ENCODE results near the gene TBXAS1.

The TBXAS1 gene

GRCh38 chr7:139889186-139889871, 60.3 kb downstream of the TBXAS1 start:
- Histone ChIP-seq H4K91ac (ENCODE audit: low read length) (no peak overlapping the region), H2BK5ac (ENCODE audit: low read depth, low read length, poor library complexity, severe bottlenecking) (no peak overlapping the region), H3K23ac (ENCODE audit: low read length in 2 of 2) (peak overlapping the region in 1 of 2 experiments; percentile 15), H3K9ac (ENCODE audit: low read length) (no peak overlapping the region), H3K27ac (ENCODE audit: low read length, poor library complexity, severe bottlenecking) (no peak overlapping the region), H2BK120ac (ENCODE audit: low read depth, low read length) (no peak overlapping the region), H3K4me3 (ENCODE audit: insufficient read depth in 1 of 2, low read depth in 1 of 2, low read length in 2 of 2) (no peak overlapping the region), H3K4ac (ENCODE audit: low read depth in 1 of 2, low read length in 2 of 2) (no peak overlapping the region), H3K27me3 (ENCODE audit: control insufficient read depth in 1 of 2, insufficient read depth in 1 of 2, low read length in 2 of 2) (peaks cover 0 to 6% of the 10 kb centered on the region in 2 experiments), H2AFZ (ENCODE audit: low read depth, low read length) (no peak overlapping the region), H3K9me3 (ENCODE audit: control insufficient read depth, low read length) (no peaks in the 10 kb centered on the region), H4K8ac (ENCODE audit: low read length) (no peak overlapping the region), H3K79me1 (replicated peaks; ENCODE audit: low read length, poor library complexity, severe bottlenecking) (no peaks in the 10 kb centered on the region), H3K18ac (ENCODE audit: low read depth in 1 of 2, low read length in 2 of 2) (no peak overlapping the region), H2BK12ac (ENCODE audit: low read length in 2 of 2) (no peak overlapping the region), H2BK15ac (ENCODE audit: low read depth, poor library complexity, severe bottlenecking) (no peak overlapping the region), H3K36me3 (ENCODE audit: control insufficient read depth in 1 of 2, insufficient read depth in 2 of 2, low read depth in 1 of 2, low read length in 2 of 2) (no peaks in the 10 kb centered on the region), H3K14ac (ENCODE audit: low read length in 2 of 2) (no peak overlapping the region), H3K4me2 (ENCODE audit: low read length, poor library complexity, severe bottlenecking) (no peak overlapping the region), H2AK5ac (ENCODE audit: low read length, severe bottlenecking) (no peak overlapping the region), H3K4me1 (ENCODE audit: control insufficient read depth, insufficient read depth, low read depth, low read length) (peaks cover 11% of the 10 kb centered on the region)
- 91% methylated on average over 5 of the region's 5 CpGs for WGBS
- DNase-seq = no peak

- H2BK12ac ChIP-seq (ENCODE audit: low read length in 2 of 2) = no peak overlapping the region
- H3K27ac ChIP-seq (ENCODE audit: low read length, poor library complexity, severe bottlenecking) = no peak overlapping the region
- H2BK120ac ChIP-seq (ENCODE audit: low read depth, low read length) = no peak overlapping the region
- no peaks in the 10 kb centered on the region for H3K9me3 ChIP-seq (ENCODE audit: control insufficient read depth, low read length)
- H3K4me3 ChIP-seq (ENCODE audit: insufficient read depth in 1 of 2, low read depth in 1 of 2, low read length in 2 of 2) = no peak overlapping the region
- H4K8ac ChIP-seq (ENCODE audit: low read length) = no peak overlapping the region
- no peak overlapping the region for H3K4me2 ChIP-seq (ENCODE audit: low read length, poor library complexity, severe bottlenecking)
- WGBS = 80% methylated on average over 1 of the region's 1 CpG
- H3K4ac ChIP-seq (ENCODE audit: low read depth in 1 of 2, low read length in 2 of 2) = no peak overlapping the region
- no peak overlapping the region for H2BK5ac ChIP-seq (ENCODE audit: low read depth, low read length, poor library complexity, severe bottlenecking)
- H3K4me1 ChIP-seq (ENCODE audit: control insufficient read depth, insufficient read depth, low read depth, low read length) = peaks cover 23% of the 10 kb centered on the region
- H3K79me1 ChIP-seq (replicated peaks; ENCODE audit: low read length, poor library complexity, severe bottlenecking) = no peaks in the 10 kb centered on the region
- H2BK15ac ChIP-seq (ENCODE audit: low read depth, poor library complexity, severe bottlenecking) = no peak overlapping the region
- no peak overlapping the region for H3K14ac ChIP-seq (ENCODE audit: low read length in 2 of 2)
- H3K36me3 ChIP-seq (ENCODE audit: control insufficient read depth in 1 of 2, insufficient read depth in 2 of 2, low read depth in 1 of 2, low read length in 2 of 2) = no peaks in the 10 kb centered on the region
- no peak overlapping the region for H3K9ac ChIP-seq (ENCODE audit: low read length)
- no peak overlapping the region for H4K91ac ChIP-seq (ENCODE audit: low read length)
- H3K27me3 ChIP-seq (ENCODE audit: control insufficient read depth in 1 of 2, insufficient read depth in 1 of 2, low read length in 2 of 2) = peaks cover 0 to 25% of the 10 kb centered on the region in 2 experiments
- H2AK5ac ChIP-seq (ENCODE audit: low read length, severe bottlenecking) = no peak overlapping the region
- no peak overlapping the region for H2AFZ ChIP-seq (ENCODE audit: low read depth, low read length)
- no peak overlapping the region for H3K18ac ChIP-seq (ENCODE audit: low read depth in 1 of 2, low read length in 2 of 2)
- H3K23ac ChIP-seq (ENCODE audit: low read length in 2 of 2) = no peak overlapping the region
- DNase-seq = no peak
Observed at GRCh38 chr7:139893461-139893860, 64.4 kb downstream of the TBXAS1 start.

- no peak overlapping the region for H3K4me2 ChIP-seq (ENCODE audit: low read length, poor library complexity, severe bottlenecking)
- no peak overlapping the region for H4K91ac ChIP-seq (ENCODE audit: low read length)
- peaks cover 0 to 25% of the 10 kb centered on the region in 2 experiments for H3K27me3 ChIP-seq (ENCODE audit: control insufficient read depth in 1 of 2, insufficient read depth in 1 of 2, low read length in 2 of 2)
- no peak overlapping the region for H3K4ac ChIP-seq (ENCODE audit: low read depth in 1 of 2, low read length in 2 of 2)
- H2BK120ac ChIP-seq (ENCODE audit: low read depth, low read length) = no peak overlapping the region
- no peak overlapping the region for H3K27ac ChIP-seq (ENCODE audit: low read length, poor library complexity, severe bottlenecking)
- peak overlapping the region in 1 of 2 experiments; percentile 57 for H3K18ac ChIP-seq (ENCODE audit: low read depth in 1 of 2, low read length in 2 of 2)
- WGBS = 88% methylated on average over 4 of the region's 4 CpGs
- no peaks in the 10 kb centered on the region for H3K9me3 ChIP-seq (ENCODE audit: control insufficient read depth, low read length)
- H2AFZ ChIP-seq (ENCODE audit: low read depth, low read length) = no peak overlapping the region
- no peak overlapping the region for H4K8ac ChIP-seq (ENCODE audit: low read length)
- H3K14ac ChIP-seq (ENCODE audit: low read length in 2 of 2) = peak overlapping the region in 1 of 2 experiments; percentile 47
- DNase-seq = no peak
- no peak overlapping the region for H3K4me3 ChIP-seq (ENCODE audit: insufficient read depth in 1 of 2, low read depth in 1 of 2, low read length in 2 of 2)
- no peaks in the 10 kb centered on the region for H3K79me1 ChIP-seq (replicated peaks; ENCODE audit: low read length, poor library complexity, severe bottlenecking)
- no peaks in the 10 kb centered on the region for H3K36me3 ChIP-seq (ENCODE audit: control insufficient read depth in 1 of 2, insufficient read depth in 2 of 2, low read depth in 1 of 2, low read length in 2 of 2)
- no peak overlapping the region for H3K23ac ChIP-seq (ENCODE audit: low read length in 2 of 2)
- peak overlapping the region; percentile 1 for H2AK5ac ChIP-seq (ENCODE audit: low read length, severe bottlenecking)
- H2BK15ac ChIP-seq (ENCODE audit: low read depth, poor library complexity, severe bottlenecking) = no peak overlapping the region
- H3K4me1 ChIP-seq (ENCODE audit: control insufficient read depth, insufficient read depth, low read depth, low read length) = peaks cover 26% of the 10 kb centered on the region
- H3K9ac ChIP-seq (ENCODE audit: low read length) = no peak overlapping the region
- no peak overlapping the region for H2BK5ac ChIP-seq (ENCODE audit: low read depth, low read length, poor library complexity, severe bottlenecking)
- H2BK12ac ChIP-seq (ENCODE audit: low read length in 2 of 2) = no peak overlapping the region
Observed at GRCh38 chr7:139893999-139894398, 64.9 kb downstream of the TBXAS1 start.

DNA sequence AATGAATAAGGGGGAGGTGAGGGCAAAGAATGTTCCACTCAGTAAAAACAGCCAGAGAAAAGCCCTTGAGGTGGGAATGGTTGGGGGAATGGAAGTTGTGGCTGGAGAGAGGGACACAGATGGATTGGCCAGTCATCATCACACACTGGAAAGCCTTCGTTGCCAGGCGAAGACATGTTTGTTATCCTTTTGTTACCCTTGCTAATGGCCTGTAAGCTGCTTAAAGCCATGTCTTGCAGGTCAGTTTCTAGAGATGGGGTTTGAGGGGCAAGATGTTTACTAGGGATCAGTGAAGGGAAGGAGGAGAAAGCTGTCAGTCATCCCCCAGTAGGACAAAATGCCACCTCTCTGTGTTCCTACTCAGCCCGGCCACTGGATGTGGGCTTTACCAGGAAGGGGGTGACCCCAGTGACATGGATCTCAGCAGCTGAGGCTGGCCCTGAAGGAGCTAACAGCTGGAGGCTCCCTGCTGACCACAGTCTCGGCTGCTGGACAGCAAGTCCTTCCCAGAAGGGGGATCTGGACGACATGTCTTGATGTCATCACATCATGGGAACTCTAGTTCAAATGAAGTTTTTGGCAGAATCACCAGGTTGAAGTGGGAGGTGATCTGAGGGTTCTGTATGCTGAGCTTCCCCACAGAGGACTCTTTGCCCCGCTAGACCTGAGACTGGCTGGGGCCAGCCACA, 66.2 kb downstream of the TBXAS1 start:
- Histone ChIP-seq H2BK5ac (ENCODE audit: low read depth, low read length, poor library complexity, severe bottlenecking) (no peak overlapping the region), H3K4me3 (ENCODE audit: insufficient read depth in 1 of 2, low read depth in 1 of 2, low read length in 2 of 2) (no peak overlapping the region), H4K91ac (ENCODE audit: low read length) (no peak overlapping the region), H2BK15ac (ENCODE audit: low read depth, poor library complexity, severe bottlenecking) (no peak overlapping the region), H2AFZ (ENCODE audit: low read depth, low read length) (no peak overlapping the region), H3K23ac (ENCODE audit: low read length in 2 of 2) (no peak overlapping the region), H3K27ac (ENCODE audit: low read length, poor library complexity, severe bottlenecking) (no peak overlapping the region), H2BK120ac (ENCODE audit: low read depth, low read length) (no peak overlapping the region), H3K36me3 (ENCODE audit: control insufficient read depth in 1 of 2, insufficient read depth in 2 of 2, low read depth in 1 of 2, low read length in 2 of 2) (no peaks in the 10 kb centered on the region), H3K9ac (ENCODE audit: low read length) (no peak overlapping the region), H4K8ac (ENCODE audit: low read length) (no peak overlapping the region), H3K27me3 (ENCODE audit: control insufficient read depth in 1 of 2, insufficient read depth in 1 of 2, low read length in 2 of 2) (peaks cover 0 to 25% of the 10 kb centered on the region in 2 experiments), H3K4ac (ENCODE audit: low read depth in 1 of 2, low read length in 2 of 2) (no peak overlapping the region), H3K79me1 (replicated peaks; ENCODE audit: low read length, poor library complexity, severe bottlenecking) (no peaks in the 10 kb centered on the region), H3K9me3 (ENCODE audit: control insufficient read depth, low read length) (no peaks in the 10 kb centered on the region), H2AK5ac (ENCODE audit: low read length, severe bottlenecking) (peak overlapping the region; percentile 24), H2BK12ac (ENCODE audit: low read length in 2 of 2) (no peak overlapping the region), H3K4me2 (ENCODE audit: low read length, poor library complexity, severe bottlenecking) (no peak overlapping the region), H3K18ac (ENCODE audit: low read depth in 1 of 2, low read length in 2 of 2) (no peak overlapping the region), H3K14ac (ENCODE audit: low read length in 2 of 2) (no peak overlapping the region), H3K4me1 (ENCODE audit: control insufficient read depth, insufficient read depth, low read depth, low read length) (peaks cover 31% of the 10 kb centered on the region)
- DNase-seq = peak; percentile 29
- 87% methylated on average over 6 of the region's 6 CpGs for WGBS

Measured in mesenchymal stem cell (in vitro differentiated cells and primary cell).